ENCODE results near the gene ASXL3.

The ASXL3 gene

GRCh38 chr18:33729556-33729955 is 151.5 kb downstream of the ASXL3 start:
- no peak for DNase-seq (ENCODE audit: low read depth)

GRCh38 chr18:33733376-33733775 is 155.4 kb downstream of the ASXL3 start:
- no peak for DNase-seq (ENCODE audit: low read depth)

- no peak for DNase-seq (ENCODE audit: low read depth)
Observed at GRCh38 chr18:33735428-33735827, 157.4 kb downstream of the ASXL3 start.

DNA sequence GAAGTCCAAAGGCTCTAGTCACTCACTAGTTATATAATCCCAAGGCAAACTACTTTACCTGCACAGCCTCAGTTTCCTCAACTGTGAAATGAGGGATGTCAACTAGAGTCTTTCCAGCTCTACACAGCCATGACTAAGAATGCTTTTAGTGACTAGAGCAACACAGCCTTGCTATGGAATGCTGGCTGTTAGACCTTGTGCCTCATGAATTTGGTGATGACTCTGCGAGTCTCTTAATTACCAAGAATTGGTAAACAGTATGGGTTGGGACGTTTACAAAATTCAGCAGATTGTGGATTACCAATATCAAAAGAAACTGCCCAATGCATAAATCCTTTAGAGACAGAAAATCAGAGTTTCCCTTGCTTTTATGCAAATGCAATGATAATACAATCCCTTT is 163.7 kb downstream of the ASXL3 start:
- DNase-seq (ENCODE audit: low read depth), result no peak

GRCh38 chr18:33744032-33744697 is 166.1 kb downstream of the ASXL3 start:
- no peak for DNase-seq (ENCODE audit: low read depth)

DNA sequence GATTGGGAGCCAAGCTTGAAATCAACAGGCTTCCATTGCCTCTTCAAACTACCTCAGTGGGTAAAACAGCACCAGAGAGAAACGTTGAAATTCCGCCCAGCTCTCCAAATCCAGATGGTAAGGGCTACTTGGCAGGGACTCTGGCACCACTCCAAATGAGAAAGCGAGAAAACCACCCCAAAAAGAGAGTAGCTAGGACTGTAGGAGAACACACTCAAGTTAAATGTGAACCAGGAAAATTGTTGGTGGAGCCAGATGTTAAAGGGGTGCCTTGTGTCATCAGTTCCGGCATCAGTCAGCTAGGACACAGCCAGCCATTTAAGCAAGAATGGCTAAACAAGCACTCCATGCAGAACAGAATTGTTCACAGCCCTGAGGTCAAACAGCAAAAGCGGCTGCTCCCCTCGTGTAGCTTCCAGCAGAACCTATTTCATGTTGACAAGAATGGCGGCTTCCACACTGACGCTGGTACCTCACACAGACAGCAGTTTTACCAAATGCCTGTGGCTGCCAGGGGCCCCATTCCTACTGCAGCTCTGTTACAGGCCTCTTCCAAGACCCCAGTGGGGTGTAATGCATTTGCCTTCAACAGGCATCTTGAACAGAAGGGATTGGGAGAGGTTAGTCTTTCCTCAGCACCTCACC is 167.3 kb downstream of the ASXL3 start:
- no peak for DNase-seq (ENCODE audit: low read depth)

GRCh38 chr18:33745871-33746545 is 168.0 kb downstream of the ASXL3 start:
- DNase-seq (ENCODE audit: low read depth), result no peak

DNA sequence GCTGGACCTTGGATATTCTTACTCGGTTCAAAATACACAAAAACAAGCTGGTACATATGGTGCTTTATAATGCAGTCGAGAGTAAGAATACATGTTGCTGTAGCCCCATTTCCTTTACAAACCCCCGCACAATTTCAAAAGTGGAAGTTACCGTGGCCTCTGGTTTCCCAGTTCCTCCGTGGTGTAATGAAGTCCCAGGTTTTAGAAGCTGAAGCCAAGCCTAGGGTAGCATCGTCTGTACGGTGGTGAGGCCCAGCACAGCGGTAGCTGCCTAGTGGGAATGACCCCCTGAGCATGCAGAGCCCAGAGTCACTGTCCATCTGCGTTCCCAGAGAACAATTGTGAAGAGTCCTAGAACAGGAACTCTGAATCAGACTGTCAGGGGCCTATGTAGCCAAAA is 171.8 kb downstream of the ASXL3 start:
- DNase-seq (ENCODE audit: low read depth), result no peak

GRCh38 chr18:33750366-33750765 is 172.3 kb downstream of the ASXL3 start:
- DNase-seq (ENCODE audit: low read depth), result no peak

GRCh38 chr18:33751613-33752221 is 173.7 kb downstream of the ASXL3 start:
- no peak for DNase-seq (ENCODE audit: low read depth)

DNA sequence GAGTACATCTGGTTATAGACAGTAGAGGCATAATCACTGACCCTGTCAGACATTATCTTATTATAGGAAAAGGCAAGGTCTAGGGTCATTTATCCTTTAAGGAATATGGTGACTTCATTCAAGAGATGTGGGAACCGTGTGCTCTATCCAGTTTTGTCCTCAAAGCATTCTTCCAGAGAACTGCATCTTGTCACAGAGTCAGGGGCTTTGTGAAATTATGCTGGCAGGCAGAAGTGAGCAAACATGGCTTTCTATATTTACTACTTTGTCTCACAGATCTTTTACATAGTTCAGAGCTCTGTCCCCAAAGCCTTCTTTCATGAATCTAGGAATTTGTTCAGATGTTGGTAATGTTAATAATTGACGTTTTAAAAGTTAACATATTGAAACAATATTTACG is 177.4 kb downstream of the ASXL3 start:
- no peak for DNase-seq (ENCODE audit: low read depth)

GRCh38 chr18:33755931-33756560 is 178.0 kb downstream of the ASXL3 start:
- no peak for DNase-seq (ENCODE audit: low read depth)

- no peak for DNase-seq (ENCODE audit: low read depth)
Observed at GRCh38 chr18:33757037-33757436, 179.0 kb downstream of the ASXL3 start.

DNA sequence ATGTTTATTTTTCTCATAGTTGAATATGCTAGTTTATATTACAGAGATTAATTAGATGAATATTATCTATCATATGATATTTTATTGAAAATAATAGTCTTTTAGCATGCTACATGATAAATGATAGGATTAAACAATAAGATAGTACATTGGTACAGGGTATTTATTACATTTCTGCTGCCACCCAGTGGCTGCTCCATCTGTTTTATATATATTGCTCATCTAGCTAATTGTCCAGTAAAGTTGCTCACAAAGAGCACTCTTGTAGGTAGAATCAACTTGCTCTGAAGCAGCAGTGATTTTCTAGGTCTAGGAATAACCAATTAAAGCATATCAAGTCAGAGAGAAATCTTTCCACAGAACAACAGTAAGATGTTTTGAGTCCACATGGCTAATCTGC is 183.3 kb downstream of the ASXL3 start:
- DNase-seq (ENCODE audit: low read depth), result no peak

DNA sequence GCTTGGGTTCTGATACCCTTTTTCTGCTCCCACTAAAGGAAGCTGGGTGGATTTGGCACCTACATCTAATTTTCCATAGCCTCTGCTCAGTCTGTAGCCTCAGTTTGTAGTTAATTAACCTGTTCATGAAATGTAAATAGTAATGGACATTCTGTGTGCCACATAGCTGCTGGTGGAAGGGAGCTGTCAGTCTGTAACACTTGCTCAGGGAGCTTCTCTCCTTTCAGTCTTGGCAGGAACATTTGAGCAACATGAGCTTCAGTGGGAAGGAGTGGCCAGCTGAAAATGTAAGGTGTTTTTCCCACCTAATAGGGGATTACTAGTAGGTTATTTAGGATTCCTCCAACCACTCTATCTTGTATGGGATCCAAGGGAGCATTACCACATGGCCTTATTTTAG is 203.4 kb downstream of the ASXL3 start:
- no peak for DNase-seq (ENCODE audit: low read depth)

Data from stimulated activated CD8-positive, alpha-beta memory T cell treated with anti-CD3 and anti-CD28 coated beads, Interleukin-12 subunit alpha, Interleukin-12 subunit beta, amount 100 ng/mL, for 1 hour (primary cell).